Activated CD8-positive, alpha-beta memory T cell treated with anti-CD3 and anti-CD28 coated beads for 4 hours (primary cell): ENCODE measurements around the gene LCE1C.

ENCODE experiments used
- DNase-seq, 2 donors: peaks; one replicate each; pipeline ENCODE4 v3.0.0-alpha.2; 2020; ENCODE audit warnings: low read depth in 2 of 2

Gene LCE1C, protein sequence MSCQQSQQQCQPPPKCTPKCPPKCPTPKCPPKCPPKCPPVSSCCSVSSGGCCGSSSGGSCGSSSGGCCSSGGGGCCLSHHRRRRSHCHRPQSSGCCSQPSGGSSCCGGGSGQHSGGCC

DNA sequence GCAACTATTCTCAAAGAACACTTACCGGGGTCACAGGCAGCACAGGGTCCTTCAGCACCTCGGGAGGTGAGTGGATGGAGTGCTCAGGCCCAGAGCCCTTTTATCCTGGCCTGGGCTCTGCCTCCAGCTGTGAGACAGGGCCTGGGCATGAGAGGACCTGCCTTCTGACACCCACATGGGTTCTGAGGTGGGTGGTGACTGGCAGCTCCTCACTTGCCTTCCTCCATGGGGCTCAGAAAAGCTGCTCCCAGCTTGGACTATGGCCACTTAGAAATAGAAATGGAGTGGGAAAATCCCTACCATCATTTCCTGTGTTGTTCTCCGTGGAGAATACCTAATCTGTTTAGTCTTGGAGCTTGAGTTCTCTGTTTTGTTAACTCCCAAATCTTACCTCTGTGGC, at the start of gene LCE1C:
Gene LCE1C (minus strand): TSS at position 76 of the 400 bp plus-strand sequence. CDS start 1,173 bp downstream, outside the sequence.
- no peak for DNase-seq

DNA sequence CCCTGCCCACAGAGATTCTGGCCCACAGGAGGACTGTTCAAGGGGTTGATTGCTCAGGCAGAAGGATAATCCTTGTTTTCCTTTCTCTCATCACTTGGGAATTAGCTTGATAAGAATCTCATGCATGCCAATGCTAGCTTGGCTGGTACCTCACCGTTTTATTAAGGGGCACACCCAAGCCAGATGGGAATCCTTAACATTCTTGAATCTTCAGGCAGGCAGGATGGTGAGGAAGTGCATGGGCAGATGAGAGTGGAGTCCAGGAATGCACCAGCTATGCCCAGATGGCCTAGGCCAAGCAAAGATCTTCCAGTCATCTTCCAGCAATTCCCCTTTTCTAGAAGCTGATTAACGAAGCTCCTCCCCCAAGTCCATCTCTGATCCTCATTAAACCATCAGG, 49.2 kb upstream of the LCE1C start:
- no peak for DNase-seq

DNA sequence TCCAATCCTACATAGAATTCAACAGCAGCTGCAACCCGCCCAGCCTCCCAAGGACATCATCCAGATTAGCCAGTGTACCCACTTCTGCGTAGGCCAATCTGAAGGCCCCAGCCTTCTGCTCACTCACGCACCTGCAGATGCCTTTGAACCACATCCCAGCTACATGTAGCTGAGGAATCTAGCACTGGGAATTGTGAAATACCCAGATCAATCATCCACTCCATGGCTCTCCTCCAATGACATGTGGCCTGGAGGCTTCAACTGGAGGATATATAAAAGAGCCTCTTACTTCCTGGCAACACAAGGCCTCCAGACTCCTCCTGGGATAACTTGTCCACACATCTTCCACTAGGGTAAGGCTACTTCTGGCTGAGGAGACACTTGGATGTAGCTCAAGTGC, 36.1 kb upstream of the LCE1C start, which contains the start of gene LCE6A:
Gene LCE6A (plus strand): TSS at position 301 of the 400 bp plus-strand sequence. CDS start 665 bp downstream, outside the sequence.
- no peak for DNase-seq

DNA sequence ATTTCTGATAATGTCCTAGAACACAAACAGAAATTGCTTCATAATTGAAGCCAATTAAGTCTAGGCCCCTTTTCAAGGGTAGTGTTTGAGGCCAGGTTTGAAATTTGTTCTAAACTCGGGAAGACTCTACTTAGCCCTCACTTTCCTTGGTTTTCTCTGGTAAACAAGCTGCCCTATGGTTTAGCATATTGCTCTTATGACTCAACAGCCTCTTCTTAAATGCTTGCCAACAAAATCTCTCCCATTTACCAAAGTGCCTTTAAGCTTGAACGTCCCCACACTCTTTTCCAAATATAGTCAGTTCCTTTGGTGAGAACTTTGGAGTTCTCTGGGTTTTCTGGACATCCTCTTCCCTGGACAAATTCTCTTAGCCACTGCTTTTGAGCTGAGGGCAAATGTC, 30.4 kb upstream of the LCE1C start:
- no peak for DNase-seq

DNA sequence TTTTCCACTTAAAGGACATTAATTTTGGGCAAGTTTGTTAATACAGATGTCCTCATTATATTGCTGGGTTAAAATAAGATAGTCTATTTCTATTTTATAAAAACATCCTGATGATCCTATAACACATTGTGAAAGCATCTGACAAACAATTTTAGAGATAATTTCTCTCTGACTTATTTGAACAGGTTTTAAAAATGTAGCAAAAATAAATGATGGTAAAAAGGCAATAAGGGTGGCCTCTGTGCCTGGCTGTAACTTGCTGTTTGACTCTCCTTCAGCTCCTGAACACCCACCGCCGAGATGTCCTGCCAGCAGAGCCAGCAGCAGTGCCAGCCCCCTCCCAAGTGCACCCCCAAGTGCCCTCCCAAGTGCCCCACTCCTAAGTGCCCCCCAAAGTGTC, 20.7 kb upstream of the LCE1C start, which contains the start of gene LCE1A:
Gene LCE1A (plus strand): TSS at position 301 of the 400 bp plus-strand sequence. CDS start 0 bp downstream, at position 301.
- DNase-seq = no peak

DNA sequence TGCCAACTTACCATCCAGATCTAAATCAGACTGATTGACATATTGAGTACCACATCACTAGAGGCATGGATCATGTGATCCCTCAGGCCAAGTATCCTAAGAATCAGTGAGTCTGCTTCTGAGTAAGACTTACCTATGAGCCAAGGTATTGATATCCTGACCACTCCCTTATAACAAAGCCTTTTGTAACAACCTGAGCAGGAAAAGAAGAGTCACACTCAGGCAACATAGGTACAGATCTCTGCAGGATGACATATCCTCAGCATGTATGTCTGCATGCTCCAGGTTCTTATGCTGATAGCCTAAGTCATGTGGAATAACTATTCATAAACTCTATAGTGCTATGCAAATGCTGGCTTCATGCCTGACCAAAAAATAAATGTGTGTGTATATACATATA, 18.5 kb upstream of the LCE1C start:
- no peak for DNase-seq

DNA sequence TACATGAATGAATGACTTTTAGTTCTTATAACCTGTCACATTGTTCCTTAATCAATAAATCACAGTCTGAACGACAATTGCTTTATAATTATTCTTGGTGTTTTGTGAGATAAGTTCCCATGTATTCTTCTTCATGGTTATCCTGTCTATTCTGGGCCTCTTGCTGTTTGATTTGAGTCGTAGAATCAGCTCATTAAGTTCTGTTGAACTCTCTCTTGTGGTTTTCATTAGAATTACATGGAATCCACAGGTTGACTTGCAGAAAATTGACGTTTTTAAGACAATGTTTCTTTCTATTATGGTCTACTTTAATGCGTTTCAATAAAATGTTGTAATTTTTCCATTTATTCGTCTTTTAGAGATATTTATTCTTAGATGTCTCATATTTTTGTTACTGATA, 16.8 kb upstream of the LCE1C start:
- DNase-seq = no peak

DNA sequence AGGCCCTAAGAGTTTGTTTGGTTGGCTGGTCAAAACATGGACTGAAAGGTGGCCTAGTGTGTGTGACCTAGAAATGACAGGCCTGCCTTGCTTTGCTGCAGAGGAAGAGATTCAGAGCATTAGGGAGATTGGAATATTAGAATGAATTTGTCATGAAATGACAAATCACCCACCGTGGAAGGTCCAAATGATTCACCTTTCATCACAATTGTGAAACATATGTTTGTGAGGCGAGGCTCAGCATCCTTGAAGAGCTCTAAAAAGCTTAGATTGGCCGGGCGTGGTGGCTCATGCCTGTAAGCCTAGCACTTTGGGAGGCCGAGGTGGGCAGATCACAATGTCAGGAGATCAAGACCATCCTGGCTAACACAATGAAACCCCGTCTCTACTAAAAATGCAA, 10.9 kb upstream of the LCE1C start:
- DNase-seq = no peak

DNA sequence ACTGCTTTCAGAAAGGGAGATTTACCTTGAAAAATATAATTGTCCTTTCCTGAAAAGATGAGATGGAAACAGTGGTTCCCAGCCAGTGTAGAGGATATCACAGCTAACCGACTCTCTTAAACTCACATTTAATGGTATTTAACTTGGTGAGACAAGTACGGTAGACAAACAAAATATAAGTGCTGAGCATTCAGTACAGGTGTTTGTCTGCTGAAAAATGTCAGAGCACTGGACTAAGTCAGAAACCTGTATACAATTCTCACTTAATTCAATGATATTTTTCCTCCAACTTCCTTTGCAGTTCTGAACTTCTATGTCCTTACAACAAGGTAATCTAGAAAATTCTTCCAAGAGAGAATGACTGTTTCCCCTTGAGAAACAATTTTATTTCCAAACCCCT, 5.2 kb upstream of the LCE1C start, which contains the start of gene LCE1B:
Gene LCE1B (plus strand): TSS at position 301 of the 400 bp plus-strand sequence. CDS start 476 bp downstream, outside the sequence.
- DNase-seq = no peak

DNA sequence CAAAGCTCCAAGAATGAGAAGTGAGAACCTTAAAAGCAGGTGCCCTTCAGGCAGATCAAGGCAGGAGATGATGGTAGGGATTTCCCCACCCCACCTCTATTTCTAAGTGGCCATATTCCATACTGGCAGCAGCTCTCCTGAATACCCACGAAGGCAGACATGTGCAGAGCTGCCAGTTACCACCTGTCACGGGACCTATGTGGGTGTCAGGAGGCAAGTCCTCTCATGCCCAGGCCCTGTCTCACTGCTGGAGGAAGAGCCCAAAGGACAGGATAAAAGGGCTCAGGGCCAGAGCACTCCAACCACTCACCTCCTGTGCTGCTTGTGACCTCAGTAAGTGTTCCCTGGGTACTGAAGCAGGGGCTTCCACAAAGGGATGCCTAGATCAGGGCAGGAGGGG, 4.6 kb upstream of the LCE1C start:
- DNase-seq = no peak

DNA sequence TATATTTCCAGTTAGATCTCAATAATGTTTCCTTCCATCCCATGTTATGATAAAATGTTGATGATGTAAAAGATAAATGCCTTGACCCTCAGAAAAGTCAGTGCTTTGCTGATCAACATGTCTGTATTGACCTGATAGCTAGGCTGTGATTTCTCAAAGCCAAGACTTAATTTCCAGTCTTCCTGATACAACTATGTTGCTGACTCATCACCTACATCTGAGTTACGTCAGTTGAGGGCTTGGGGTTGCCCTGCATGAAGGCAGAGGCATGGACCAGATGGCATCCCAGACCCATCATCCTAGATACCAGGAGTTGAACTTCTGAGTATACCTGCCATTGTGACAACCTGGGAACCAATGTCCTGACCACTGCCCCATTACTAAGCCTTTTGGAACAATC, 5.1 kb downstream of the LCE1C start:
- DNase-seq = no peak

DNA sequence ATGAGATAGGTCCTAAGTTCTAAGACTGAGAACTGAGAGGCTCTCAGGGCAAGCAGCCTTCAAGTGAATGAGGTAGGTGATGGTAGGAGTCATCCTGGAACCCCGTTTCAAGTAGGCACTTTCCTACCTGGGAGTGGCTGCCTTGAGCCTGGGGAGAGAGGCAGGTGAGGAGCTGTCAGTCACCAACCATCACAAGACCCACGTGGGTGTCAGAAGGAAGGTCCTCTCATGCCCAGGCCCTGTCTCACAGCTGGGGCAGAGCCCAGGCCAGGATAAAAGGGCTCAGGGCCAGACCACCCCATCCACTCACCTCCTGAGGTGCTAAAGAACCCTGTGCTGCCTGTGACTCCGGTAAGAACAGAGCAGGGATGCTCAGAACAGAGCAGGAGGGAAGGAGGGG, 10.0 kb downstream of the LCE1C start, which contains the start of gene LCE1D:
Gene LCE1D (plus strand): TSS at position 301 of the 400 bp plus-strand sequence. CDS start 1,074 bp downstream, outside the sequence.
- no peak for DNase-seq

DNA sequence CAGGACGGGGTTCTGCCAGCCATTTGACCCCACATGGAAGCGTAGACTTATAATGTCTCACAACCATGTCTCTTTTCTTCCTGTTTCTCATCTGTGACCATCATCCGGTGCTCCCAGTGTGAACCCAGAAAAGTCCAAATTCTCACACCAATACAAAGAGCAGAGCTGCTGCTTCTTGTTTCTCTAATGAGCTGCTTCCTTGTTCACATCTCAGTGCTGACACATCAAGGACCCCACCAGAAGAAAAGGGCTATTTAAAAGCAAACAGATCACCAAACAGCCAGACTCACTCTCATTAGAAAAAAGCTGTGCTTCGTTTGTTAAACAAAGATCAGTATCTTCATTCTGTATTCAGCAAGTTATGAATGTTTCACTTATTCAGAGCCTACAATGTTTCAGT, 10.8 kb downstream of the LCE1C start:
- DNase-seq = no peak

DNA sequence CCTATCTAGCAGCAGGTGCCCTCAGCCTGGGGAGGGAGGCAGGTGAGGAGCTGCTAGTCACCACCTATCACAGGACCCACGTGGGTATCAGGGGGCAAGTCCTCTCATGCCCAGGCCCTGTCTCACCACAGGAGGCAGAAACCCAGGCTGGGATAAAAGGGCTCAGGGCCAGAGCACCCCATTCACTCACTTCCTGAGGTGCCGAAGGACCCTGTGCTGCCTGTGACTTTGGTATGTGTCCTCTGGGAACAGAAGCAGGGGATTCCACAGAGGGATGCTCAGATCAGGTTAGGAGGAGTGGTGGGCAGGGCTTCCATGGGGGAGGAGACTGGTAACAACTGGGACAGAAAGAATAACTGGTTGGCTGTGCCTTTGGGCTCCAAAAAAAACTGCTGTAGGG, 20.4 kb downstream of the LCE1C start, which contains the start of gene LCE1E:
Gene LCE1E (plus strand): TSS at position 181 of the 400 bp plus-strand sequence. CDS start 1,043 bp downstream, outside the sequence.
- DNase-seq = no peak

DNA sequence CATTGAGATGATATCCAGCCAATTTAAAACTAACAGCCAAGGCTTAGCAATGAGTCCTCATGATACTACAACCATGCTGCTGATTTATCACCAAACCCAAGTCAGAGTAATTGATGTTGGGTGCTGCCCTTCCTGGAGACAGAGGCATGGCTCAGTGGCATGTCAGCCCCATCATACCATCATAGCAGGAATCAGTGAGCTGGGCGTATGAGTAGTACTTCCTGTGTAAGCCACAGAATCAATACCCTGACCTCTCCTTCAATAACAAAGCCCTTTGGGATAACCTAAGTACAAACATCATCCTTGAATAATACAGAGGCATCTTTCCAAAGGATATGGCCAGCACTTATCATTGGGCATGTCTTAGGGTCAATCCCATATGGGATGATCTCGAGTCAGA, 23.4 kb downstream of the LCE1C start:
- DNase-seq = no peak

DNA sequence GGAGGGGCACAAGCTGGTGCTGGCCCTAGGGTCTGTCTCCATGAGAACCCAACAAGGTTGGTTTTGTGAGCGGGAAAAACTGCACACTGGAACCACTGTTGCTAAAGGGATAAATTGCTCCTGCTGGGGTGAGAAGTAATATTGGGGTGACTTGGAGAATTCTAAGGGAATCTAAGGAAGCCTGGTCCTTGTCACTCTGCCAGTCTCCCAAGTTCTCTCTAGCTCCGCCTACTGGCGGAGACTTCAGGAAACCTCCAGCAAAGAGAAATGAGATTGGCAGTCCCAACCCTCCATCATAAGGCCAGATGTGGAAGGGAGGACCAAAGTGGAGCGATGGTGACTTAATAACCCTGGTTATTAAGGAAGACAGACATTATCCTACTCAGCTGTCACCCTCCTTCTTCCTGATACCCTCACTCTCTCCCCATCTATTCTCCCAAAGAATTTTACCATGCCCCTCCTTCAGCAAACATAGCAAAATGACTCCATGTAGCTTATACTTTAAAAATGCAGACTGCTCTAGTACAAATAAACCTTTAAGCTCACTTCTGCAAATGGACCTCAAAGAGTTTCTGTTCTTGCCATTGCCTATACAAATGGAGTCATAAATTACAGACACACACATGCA, 28.8 kb downstream of the LCE1C start:
- DNase-seq = no peak

DNA sequence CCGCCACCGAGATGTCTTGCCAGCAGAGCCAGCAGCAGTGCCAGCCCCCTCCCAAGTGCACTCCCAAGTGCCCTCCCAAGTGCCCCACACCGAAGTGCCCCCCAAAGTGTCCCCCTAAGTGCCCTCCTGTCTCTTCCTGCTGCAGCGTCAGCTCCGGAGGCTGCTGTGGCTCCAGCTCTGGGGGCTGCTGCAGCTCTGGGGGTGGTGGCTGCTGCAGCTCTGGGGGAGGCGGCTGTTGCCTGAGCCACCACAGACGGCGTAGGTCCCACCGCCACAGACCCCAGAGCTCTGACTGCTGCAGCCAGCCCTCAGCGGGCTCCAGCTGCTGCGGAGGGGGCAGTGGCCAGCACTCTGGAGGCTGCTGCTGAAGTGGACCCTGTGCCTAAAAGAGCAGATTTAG, 30.1 kb downstream of the LCE1C start:
- no peak for DNase-seq

DNA sequence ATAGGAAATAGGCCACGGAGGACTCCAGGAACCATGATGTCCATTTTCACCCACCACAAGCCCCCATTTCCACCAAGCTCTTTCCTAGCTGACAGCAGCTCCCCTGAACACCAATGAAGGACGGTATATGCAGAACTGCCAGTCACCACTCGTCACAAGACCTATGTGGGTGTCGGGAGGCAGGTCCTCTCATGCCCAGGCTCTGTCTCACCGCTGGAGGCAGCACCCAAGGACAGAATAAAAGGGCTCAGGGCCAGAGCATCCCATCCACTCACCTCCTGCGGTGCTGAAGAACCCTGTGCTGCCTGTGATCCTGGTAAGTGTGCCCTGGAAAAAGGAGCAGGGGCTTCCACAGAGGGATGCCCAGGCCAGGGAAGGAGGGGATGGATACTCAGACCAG, 31.6 kb downstream of the LCE1C start, which contains the start of gene LCE1F:
Gene LCE1F (plus strand): TSS at position 266 of the 400 bp plus-strand sequence. CDS start 1,232 bp downstream, outside the sequence.
- DNase-seq = no peak

DNA sequence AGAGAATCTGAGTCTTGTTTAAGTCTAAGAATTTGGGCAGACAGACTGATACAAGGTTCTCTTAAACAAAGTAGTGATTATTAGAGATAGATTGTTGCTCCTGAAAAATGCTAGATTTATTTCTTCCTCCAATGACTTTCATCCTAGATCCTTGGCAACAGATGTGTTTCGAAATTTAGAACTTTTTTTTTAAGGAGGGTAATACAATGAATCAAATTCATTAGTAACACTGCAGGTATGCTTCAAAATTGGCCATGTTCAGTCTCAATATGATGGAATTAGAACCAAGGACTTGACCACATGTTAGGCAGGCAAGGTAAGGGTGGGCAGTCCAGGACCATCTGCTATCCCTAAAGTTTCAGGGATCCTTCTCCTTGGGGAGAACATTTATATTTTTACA, 36.0 kb downstream of the LCE1C start:
- DNase-seq = no peak

DNA sequence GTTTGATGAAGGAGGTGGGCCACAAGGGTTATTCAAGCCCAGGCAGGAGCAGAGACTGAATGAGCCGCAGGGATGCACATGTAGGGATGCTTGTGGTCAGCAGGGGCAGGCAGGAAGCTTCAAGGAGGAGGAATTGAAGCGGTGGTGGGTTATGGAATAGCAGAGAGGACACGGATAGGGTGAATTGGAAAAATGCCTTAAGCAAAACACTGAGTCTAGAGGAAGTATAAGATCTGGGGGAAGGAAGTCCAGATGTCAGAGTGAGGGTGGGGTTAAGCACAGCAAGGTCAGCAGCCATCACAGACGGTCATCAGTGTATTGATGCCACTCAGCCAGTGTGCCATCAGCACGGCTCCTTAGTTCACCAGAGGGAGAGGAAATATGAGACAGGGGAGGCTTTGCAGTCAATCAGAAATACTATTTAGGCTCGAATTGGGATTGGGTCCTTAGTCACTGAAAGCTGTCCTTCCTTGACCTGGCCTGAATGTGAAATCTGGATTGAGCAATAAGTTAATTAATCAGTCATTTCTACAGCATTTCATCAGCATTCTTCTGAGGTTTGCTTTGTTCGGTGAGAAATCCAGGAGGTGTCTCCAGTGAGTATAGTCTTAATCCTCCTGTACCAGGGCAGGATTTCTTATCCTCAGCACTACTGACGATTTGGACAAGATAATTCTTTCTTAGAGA, 37.5 kb downstream of the LCE1C start:
- no peak for DNase-seq

DNA sequence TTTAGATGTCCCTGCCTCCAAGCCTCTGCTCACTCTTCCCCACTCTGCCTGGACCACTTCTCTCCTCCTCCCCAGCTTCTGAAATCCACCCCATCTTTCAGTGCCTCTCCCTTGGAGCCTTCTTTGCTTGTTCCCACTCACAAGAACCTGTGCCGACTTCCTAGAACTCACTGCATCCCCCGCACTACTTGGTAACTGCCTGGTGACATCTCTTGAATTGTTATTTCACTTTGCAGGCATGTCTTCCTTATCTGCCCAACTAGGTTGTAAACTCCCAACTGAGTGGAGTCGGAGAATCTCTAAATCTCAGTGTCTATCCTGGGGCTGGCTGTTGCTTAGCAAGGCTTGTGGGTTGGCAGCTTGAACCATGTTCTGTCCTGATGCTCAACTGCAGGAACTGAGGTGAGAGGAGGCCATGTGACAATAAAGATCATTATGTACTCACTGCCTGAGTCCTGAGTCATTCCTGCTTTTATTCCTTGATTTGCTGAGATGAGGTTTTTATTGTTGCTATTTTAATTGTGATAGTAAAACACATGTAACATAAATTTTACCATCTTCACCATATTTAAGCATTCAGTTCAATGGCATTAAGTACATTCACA, 44.7 kb downstream of the LCE1C start:
- DNase-seq = no peak

DNA sequence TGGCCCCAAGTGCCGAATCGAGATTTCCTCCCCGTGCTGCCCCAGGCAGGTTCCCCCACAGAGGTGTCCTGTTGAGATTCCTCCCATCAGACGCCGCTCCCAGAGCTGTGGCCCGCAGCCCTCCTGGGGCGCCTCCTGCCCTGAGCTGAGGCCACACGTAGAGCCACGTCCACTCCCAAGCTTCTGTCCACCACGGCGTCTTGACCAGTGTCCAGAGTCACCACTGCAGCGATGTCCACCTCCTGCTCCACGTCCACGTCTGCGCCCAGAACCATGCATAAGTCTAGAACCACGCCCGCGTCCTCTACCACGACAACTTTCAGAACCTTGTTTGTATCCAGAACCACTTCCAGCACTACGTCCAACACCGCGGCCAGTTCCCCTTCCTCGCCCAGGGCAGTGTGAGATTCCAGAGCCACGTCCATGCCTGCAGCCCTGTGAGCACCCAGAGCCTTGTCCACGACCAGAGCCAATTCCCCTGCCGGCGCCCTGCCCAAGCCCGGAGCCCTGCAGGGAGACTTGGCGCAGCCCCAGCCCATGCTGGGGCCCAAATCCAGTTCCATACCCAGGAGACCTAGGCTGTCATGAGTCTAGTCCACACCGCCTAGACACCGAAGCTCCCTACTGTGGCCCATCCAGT, 45.8 kb downstream of the LCE1C start:
- no peak for DNase-seq
